Cardiac fibroblast (primary cell): Measurements from ENCODE around the gene GPR132.

Source experiments
- DNase-seq, 2 donors: peaks; one replicate each; pipeline versions ENCODE4 v3.0.0 to v3.0.0-alpha.2; 2010; ENCODE audit warnings: low read depth in 2 of 2
- H3K4me3 ChIP-seq, 2 donors: replicated peaks in 1 of 2; 1 replicate in 1 of 2; 2 replicates in 1 of 2; pipeline ENCODE4 v1.5.1; 2011; ENCODE audit warnings: low read depth in 2 of 2, low read length in 2 of 2, mild to moderate bottlenecking in 2 of 2, moderate library complexity in 1 of 2
- TF ChIP-seq, protein P1 (sequence below): IDR thresholded peaks from one replicate; pipeline ENCODE4 v1.5.1; 2011; ENCODE audit warnings: low read depth, mild to moderate bottlenecking, low read length, inconsistent platforms

GPR132 gene

DNA sequence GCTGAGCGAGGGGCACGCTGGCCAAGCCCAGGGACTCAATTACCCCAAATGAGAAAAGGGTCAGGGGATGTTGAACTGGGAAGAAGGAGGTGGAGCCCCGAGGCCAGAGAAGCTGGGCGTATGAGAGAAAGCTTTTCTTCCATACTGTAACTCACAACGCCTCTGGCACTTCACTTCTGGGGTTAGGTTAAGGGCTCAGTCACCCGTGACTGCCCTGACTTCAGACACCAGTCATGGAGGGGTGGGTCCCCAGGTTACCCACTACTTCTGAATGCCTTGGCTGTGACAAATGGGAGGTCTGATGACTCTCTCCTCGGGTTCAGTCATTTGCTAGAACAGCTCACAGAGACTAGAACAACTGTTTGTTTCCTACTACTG, 5.5 kb upstream of the GPR132 start:
- no peak overlapping the region for H3K4me3 ChIP-seq
- TF ChIP-seq, protein P1, sequence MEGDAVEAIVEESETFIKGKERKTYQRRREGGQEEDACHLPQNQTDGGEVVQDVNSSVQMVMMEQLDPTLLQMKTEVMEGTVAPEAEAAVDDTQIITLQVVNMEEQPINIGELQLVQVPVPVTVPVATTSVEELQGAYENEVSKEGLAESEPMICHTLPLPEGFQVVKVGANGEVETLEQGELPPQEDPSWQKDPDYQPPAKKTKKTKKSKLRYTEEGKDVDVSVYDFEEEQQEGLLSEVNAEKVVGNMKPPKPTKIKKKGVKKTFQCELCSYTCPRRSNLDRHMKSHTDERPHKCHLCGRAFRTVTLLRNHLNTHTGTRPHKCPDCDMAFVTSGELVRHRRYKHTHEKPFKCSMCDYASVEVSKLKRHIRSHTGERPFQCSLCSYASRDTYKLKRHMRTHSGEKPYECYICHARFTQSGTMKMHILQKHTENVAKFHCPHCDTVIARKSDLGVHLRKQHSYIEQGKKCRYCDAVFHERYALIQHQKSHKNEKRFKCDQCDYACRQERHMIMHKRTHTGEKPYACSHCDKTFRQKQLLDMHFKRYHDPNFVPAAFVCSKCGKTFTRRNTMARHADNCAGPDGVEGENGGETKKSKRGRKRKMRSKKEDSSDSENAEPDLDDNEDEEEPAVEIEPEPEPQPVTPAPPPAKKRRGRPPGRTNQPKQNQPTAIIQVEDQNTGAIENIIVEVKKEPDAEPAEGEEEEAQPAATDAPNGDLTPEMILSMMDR = no peak
- no peak for DNase-seq

DNA sequence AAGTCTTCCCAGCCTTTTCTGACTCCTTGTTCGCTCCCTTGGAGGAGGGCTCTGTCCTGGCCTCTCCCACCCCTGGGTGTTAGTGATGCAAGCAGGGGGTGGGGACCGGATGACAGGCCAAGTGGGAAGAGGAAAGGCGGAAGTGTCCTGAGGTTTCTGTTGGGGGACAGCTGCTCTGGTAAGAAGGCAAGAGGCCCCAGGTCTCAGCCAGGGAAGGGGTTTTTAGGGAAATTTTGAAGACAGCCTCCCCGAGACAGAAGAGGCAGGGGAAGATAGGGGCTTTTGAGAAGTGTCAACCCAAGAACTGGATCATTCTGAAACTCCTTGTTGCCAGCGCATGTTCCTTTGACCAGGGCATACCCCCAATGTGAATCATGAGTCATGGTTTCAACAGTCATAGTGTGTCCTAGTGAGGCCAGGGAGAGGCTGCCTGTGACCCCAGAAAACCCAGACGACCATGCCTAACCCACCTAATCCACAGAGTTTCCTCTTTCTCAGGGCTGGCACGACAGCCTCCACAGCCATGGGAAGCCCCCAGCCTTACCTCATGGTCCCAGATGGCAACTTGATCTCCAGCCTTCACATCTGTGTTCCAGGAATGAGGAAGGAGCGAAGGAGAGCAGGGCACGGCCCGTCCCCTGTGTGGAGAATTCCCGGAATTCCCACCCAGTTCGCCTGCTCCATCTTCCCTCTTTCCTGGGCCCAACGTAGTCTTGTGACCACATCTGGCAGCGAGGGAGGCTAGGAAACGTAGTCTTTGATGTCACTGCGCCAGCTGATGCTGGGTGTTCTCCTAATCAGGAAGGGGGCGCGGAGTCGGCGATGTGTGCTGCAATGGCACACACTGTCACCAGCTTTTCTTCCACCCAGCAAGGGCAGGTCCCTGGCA, 4.9 kb upstream of the GPR132 start:
- TF ChIP-seq, protein P1 = no peak
- peak in 1 of 2 donors; percentile 42 for DNase-seq
- H3K4me3 ChIP-seq = no peak overlapping the region

DNA sequence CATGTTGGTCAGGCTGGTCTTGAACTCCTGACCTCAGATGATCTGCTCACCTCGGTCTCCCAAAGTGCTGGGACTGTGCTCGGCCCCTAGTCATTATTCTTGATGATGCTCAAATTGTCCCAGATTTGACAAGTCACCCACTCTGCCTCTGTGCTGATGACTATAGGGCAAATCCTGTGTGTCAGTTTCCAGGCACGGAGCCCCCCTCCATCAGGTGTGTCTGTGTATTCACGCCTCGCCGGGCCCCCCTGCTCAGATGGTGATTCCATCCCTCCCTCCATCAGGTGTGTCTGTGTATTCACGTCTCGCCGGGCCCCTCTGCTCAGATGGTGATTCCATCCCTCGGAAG, 4.3 kb upstream of the GPR132 start:
- H3K4me3 ChIP-seq = no peak overlapping the region
- DNase-seq = no peak
- TF ChIP-seq, protein P1 = no peak

DNA sequence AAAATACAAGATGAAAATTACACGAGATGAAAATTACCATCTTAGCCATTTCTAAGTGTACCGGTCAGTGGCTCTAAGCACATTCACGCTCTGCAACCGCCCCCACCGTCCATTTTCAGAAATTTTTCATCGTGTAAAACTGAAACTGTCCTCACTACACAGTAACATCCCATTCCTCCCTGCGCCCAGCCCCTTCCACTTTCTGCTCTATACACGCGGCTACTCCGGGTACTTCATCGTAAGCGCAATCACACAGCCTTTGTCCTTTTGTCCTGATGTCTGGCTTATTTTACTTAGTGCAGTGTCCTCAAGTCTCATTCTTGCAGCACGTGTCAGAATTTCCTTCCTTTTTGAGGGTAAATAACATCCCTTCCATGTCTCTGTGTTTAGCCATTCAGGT, 3.6 kb upstream of the GPR132 start:
- DNase-seq = no peak
- no peak overlapping the region for H3K4me3 ChIP-seq
- TF ChIP-seq, protein P1 = no peak

DNA sequence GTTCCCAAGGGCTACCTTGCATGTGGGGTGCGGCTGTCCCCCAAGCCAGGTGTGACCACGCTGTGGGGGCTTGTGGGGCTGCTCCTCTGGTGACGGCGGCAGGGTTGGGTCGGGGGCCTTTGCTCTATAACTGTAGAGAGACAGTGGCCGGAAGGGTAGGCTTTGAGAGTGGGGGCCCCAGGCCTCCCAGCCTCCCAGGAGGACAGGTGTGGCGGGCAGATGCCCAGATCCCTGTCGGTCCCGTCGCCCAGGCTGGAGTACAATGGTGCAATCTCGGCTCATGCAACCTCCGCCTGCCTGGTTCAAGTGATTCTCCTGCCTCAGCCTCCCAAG, 2.7 kb upstream of the GPR132 start:
- H3K4me3 ChIP-seq = no peak overlapping the region
- DNase-seq = no peak

DNA sequence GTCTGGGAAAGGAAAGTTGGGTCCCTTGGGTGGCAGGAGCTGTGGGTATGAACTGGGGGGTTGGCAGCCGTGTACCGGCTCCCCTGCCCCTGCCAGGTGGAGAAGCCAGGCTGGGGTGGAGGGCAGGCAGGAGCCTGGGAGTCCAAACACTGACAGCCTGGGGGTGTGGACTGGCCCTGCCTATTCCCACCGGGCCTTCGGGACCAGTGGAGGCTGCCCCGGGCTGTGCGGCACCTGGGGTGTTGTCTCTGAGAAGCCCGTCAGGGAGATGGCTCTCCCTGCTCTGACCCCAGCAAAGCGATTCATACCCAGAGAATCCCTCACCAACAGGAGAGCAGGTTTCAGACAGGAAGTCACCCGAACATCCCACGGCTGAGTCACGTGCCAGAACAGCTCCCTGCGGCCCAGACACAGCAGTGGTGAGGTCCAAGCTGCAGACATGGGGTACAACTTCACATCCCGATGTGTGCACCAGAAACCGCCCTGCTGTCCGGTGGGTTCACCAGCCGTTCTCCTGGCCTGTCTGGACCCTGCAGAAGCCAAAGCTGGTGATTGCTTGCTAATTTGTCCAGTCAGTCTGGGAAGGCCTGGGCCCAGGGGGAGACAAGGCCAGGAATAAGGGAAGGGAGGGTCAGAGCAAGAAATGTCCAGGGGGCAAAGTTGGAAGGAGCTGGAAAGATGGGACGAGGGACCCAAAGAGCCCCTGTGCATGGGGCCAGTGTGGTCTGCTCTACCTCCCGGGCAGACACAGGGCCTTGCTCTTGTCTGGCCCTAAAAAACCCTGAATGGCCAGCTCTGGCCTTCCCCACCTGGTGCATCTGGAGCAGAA, 2.1 kb upstream of the GPR132 start:
- no peak overlapping the region for H3K4me3 ChIP-seq
- TF ChIP-seq, protein P1 = no peak
- DNase-seq = peak in 1 of 2 donors; percentile 40

More for the DNA sequence above, 2.7 kb upstream of the GPR132 start:
- TF ChIP-seq, protein P1 = no peak
